ENCODE measurements around the gene CRYBG1. TPM values are rescaled to one million over a fixed set of nuclear protein-coding genes. Genes with fewer than 3 reads are reported as not detected.

CRYBG1 gene
- total RNA-seq, 1 experiment from 2014 or later, result 5.7 TPM

DNA sequence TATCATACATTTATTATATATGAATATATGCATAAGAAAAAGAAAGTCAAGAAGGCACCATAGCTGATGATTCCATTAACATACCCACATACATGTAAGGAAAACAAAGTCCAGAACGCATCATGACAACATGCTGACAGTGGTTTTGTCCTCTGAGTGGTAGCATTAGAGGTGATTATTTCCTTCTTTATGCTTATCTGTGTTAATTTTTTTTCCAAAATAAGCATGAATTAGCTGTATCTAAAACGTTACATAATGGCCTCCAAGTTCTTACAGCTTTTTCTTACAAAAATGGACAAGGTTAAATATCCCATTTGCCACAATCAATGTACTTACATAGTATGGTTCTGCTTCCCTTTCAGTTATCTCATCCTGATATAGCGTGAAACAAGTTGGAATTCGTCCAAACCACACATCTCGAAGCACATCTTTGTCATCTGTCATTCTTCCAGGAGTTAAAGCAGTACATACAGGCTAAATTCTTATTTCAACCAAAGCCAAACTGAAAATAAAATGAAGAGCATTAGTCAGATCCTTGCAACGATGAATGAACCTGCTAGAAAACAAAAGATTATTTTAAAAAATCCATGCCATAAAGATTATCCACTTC, 44.6 kb upstream of the CRYBG1 start:
- TF ChIP-seq, protein P1, sequence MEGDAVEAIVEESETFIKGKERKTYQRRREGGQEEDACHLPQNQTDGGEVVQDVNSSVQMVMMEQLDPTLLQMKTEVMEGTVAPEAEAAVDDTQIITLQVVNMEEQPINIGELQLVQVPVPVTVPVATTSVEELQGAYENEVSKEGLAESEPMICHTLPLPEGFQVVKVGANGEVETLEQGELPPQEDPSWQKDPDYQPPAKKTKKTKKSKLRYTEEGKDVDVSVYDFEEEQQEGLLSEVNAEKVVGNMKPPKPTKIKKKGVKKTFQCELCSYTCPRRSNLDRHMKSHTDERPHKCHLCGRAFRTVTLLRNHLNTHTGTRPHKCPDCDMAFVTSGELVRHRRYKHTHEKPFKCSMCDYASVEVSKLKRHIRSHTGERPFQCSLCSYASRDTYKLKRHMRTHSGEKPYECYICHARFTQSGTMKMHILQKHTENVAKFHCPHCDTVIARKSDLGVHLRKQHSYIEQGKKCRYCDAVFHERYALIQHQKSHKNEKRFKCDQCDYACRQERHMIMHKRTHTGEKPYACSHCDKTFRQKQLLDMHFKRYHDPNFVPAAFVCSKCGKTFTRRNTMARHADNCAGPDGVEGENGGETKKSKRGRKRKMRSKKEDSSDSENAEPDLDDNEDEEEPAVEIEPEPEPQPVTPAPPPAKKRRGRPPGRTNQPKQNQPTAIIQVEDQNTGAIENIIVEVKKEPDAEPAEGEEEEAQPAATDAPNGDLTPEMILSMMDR (conservative IDR thresholded peaks at IDR 0.05), result no peak
- Histone ChIP-seq H3K14ac (ENCODE audit: insufficient read depth, low read length) (no peak overlapping the region), H2AK5ac (ENCODE audit: insufficient read length, low read length) (no peak overlapping the region), H4K8ac (replicated peaks; ENCODE audit: insufficient read length, low read depth, low read length) (no peak overlapping the region), H2BK120ac (ENCODE audit: low read depth, low read length, poor library complexity, severe bottlenecking) (no peak overlapping the region), H3K4me2 (ENCODE audit: insufficient read depth, insufficient read length, low read length) (no peak overlapping the region), H3K4me1 (ENCODE audit: insufficient read depth, low read length) (peaks cover 2% of the 10 kb centered on the region), H2BK12ac (ENCODE audit: insufficient read length, low read depth, low read length) (no peak overlapping the region), H3K79me2 (ENCODE audit: insufficient read depth, low read length) (peaks cover 10% of the 10 kb centered on the region; the same call in 1 of the 2 replicates), H3T11ph (ENCODE audit: low read length) (no peak overlapping the region), H3K9me3 (ENCODE audit: control insufficient read depth, low read depth, low read length) (no peaks in the 10 kb centered on the region), H4K5ac (ENCODE audit: insufficient read length, low read depth, low read length) (no peak overlapping the region), H3K23ac (ENCODE audit: insufficient read length, low read depth, low read length) (no peak overlapping the region), H4K91ac (ENCODE audit: insufficient read length, low read depth, low read length) (no peak overlapping the region), H2BK20ac (ENCODE audit: low read depth, low read length, poor library complexity, severe bottlenecking) (no peak overlapping the region), H4K20me1 (ENCODE audit: control insufficient read depth, insufficient read depth, insufficient read length) (no peaks in the 10 kb centered on the region), H3K79me1 (ENCODE audit: insufficient read depth, low read depth, low read length, poor library complexity, severe bottlenecking) (peaks cover 4% of the 10 kb centered on the region), H3K56ac (ENCODE audit: insufficient read length, low read depth, low read length) (no peak overlapping the region), H2BK5ac (ENCODE audit: insufficient read length, low read length) (no peak overlapping the region), H3K4ac (ENCODE audit: low read depth, low read length) (no peak overlapping the region), H2AFZ (ENCODE audit: low read length) (no peak overlapping the region), H3K9ac (ENCODE audit: extremely low read depth, insufficient read length, low read length) (no peak overlapping the region), H2BK15ac (ENCODE audit: low read depth, low read length) (no peak overlapping the region), H3K18ac (ENCODE audit: insufficient read length, low read depth, low read length) (no peak overlapping the region), H3K27me3 (ENCODE audit: insufficient read depth, low read length) (no peaks in the 10 kb centered on the region), H3K23me2 (ENCODE audit: insufficient read length, low read depth, low read length, poor library complexity, severe bottlenecking) (no peaks in the 10 kb centered on the region), H3K27ac (ENCODE audit: insufficient read length, low read depth, low read length) (no peak overlapping the region)
- no peak for DNase-seq
- H3K36me3 Mint-ChIP-seq (ENCODE audit: insufficient read depth in 1 of 3, low read depth in 3 of 3), result peaks cover 2 to 24% (median 21%) of the 10 kb centered on the region in 3 experiments; a peak in 5 of 7 replicates
- peaks cover 4 to 10% of the 10 kb centered on the region in 2 experiments; a peak in 2 of 4 replicates for H3K4me1 Mint-ChIP-seq
- H3K9me3 Mint-ChIP-seq, result no peaks in the 10 kb centered on the region
- no peak overlapping the region for H3K27ac Mint-ChIP-seq
- no peak overlapping the region for H3K4me3 Mint-ChIP-seq
- no CpG with 5 or more reads among the region's 6 CpGs for WGBS (ENCODE audit: extremely low coverage, insufficient read length, low lambda C conversion rate)
- no peaks in the 10 kb centered on the region for H3K27me3 Mint-ChIP-seq (ENCODE audit: low read depth)
